IPS-18c (cell line): ENCODE results near the gene NELL1.

Experiments
- H3K4me3 ChIP-seq: 2 replicates; pipeline ENCODE4 v1.7.0; 2013; ENCODE audit warnings: low read depth, mild to moderate bottlenecking, low read length, moderate library complexity; ENCODE audit not compliant: insufficient read depth
- H3K9me3 ChIP-seq: one replicate; pipeline ENCODE4 v1.6.1; 2013; ENCODE audit warnings: mild to moderate bottlenecking, low read length, moderate library complexity; ENCODE audit not compliant: control insufficient read depth, insufficient read depth

The NELL1 gene

GRCh38 chr11:20731676-20732215 lies 62.4 kb downstream of the NELL1 start:
- H3K4me3 ChIP-seq = no peak overlapping the region

GRCh38 chr11:20739107-20739506 lies 69.7 kb downstream of the NELL1 start:
- H3K4me3 ChIP-seq = no peak overlapping the region
- H3K9me3 ChIP-seq = no peaks in the 10 kb centered on the region

More at GRCh38 chr11:20731676-20732215, 62.4 kb downstream of the NELL1 start:
- no peaks in the 10 kb centered on the region for H3K9me3 ChIP-seq

- Histone ChIP-seq H3K9me3 (no peaks in the 10 kb centered on the region), H3K4me3 (no peak overlapping the region)
These were observed 70.2 kb downstream of the NELL1 start for GRCh38 chr11:20739577-20739976.

- H3K9me3 ChIP-seq = no peaks in the 10 kb centered on the region
- H3K4me3 ChIP-seq = no peak overlapping the region
These were observed 85.5 kb downstream of the NELL1 start for GRCh38 chr11:20754933-20755332.

- H3K9me3 ChIP-seq = no peaks in the 10 kb centered on the region
- H3K4me3 ChIP-seq = no peak overlapping the region
These were observed 90.2 kb downstream of the NELL1 start for GRCh38 chr11:20759541-20759940.

GRCh38 chr11:20760811-20761210 lies 91.4 kb downstream of the NELL1 start:
- Histone ChIP-seq H3K4me3 (no peak overlapping the region), H3K9me3 (no peaks in the 10 kb centered on the region)

GRCh38 chr11:20762116-20762844 lies 92.9 kb downstream of the NELL1 start:
- Histone ChIP-seq H3K4me3 (no peak overlapping the region), H3K9me3 (no peaks in the 10 kb centered on the region)

- Histone ChIP-seq H3K4me3 (no peak overlapping the region), H3K9me3 (no peaks in the 10 kb centered on the region)
These were observed 93.6 kb downstream of the NELL1 start for GRCh38 chr11:20762980-20763379.

GRCh38 chr11:20770414-20770946 lies 101.1 kb downstream of the NELL1 start:
- Histone ChIP-seq H3K4me3 (no peak overlapping the region), H3K9me3 (no peaks in the 10 kb centered on the region)

- Histone ChIP-seq H3K4me3 (no peak overlapping the region), H3K9me3 (no peaks in the 10 kb centered on the region)
These were observed 101.6 kb downstream of the NELL1 start for GRCh38 chr11:20771026-20771425.

GRCh38 chr11:20771681-20772080 lies 102.3 kb downstream of the NELL1 start:
- H3K9me3 ChIP-seq = no peaks in the 10 kb centered on the region

GRCh38 chr11:20775331-20775730 lies 105.9 kb downstream of the NELL1 start:
- Histone ChIP-seq H3K9me3 (no peaks in the 10 kb centered on the region), H3K4me3 (no peak overlapping the region)

More at GRCh38 chr11:20771681-20772080, 102.3 kb downstream of the NELL1 start:
- H3K4me3 ChIP-seq = no peak overlapping the region

GRCh38 chr11:20782775-20783174 lies 113.4 kb downstream of the NELL1 start:
- Histone ChIP-seq H3K9me3 (no peaks in the 10 kb centered on the region), H3K4me3 (no peak overlapping the region)

- H3K4me3 ChIP-seq = no peak overlapping the region
These were observed 113.8 kb downstream of the NELL1 start for GRCh38 chr11:20783220-20783619.

GRCh38 chr11:20790622-20791021 lies 121.2 kb downstream of the NELL1 start:
- no peaks in the 10 kb centered on the region for H3K9me3 ChIP-seq
- no peak overlapping the region for H3K4me3 ChIP-seq

More at GRCh38 chr11:20783220-20783619, 113.8 kb downstream of the NELL1 start:
- no peaks in the 10 kb centered on the region for H3K9me3 ChIP-seq

GRCh38 chr11:20795005-20795404 lies 125.6 kb downstream of the NELL1 start:
- Histone ChIP-seq H3K9me3 (no peaks in the 10 kb centered on the region), H3K4me3 (no peak overlapping the region)

- no peak overlapping the region for H3K4me3 ChIP-seq
- no peaks in the 10 kb centered on the region for H3K9me3 ChIP-seq
These were observed 138.9 kb downstream of the NELL1 start for GRCh38 chr11:20808328-20808727.

GRCh38 chr11:20821046-20821445 lies 151.7 kb downstream of the NELL1 start:
- Histone ChIP-seq H3K9me3 (no peaks in the 10 kb centered on the region), H3K4me3 (no peak overlapping the region)
